ENCODE measurements around the gene MVB12B. TPM values are rescaled to one million over a fixed set of nuclear protein-coding genes. Genes with fewer than 3 reads are reported as not detected.

The MVB12B gene
- total and polyA plus RNA-seq, 2 of the 13 experiments (the other 11 are each of a cell fraction or from before 2014, with no cell fraction given): 12.1 to 30.1 TPM

DNA sequence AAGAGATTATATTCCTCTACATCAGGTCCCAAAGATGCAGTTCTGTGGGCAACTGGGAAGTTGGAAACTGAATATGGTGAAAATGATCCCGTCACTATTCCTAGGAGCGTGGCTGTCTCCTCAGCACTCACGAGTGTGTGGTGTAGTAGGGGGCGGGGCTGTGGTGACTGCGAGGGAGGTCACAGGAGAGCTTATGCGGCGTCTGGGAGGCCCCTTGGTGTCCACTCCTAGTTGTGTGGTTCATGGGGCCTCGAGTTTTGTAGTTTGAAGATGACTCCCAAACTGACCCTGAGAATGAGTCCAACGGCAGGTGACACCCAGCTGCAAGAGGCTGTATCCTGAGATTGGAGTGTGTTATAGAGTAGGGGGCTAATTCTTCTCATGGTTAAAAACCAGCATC is 68.2 kb downstream of the MVB12B start:
- CTCF ChIA-PET (ENCODE audit: low intra/inter-chr PET ratio, low total read pairs): interaction anchor here (1.5 kb wide), 1 partner anchor 93 kb away, joined by 4 read pairs; no protein-coding TSS in a partner anchor
- Histone ChIP-seq H3K27me3 (ENCODE audit: control insufficient read depth in 1 of 2, insufficient read depth in 2 of 2, low read length in 2 of 2) (no peaks in the 10 kb centered on the region), H2AFZ (ENCODE audit: low read length) (no peak overlapping the region), H3K79me2 (ENCODE audit: insufficient read depth, low read length) (no peaks in the 10 kb centered on the region), H3K27ac (ENCODE audit: extremely low read length, insufficient read depth, low read length) (no peak overlapping the region), H4K20me1 (ENCODE audit: insufficient read depth, low read length) (0 out of 2 replicates have a peak, but pooled peaks cover 3% of the 10 kb centered on the region), H3K36me3 (replicated peaks in 1 of 2; ENCODE audit: control insufficient read depth in 1 of 2, insufficient read depth in 2 of 2, low read length in 2 of 2) (peaks cover 27 to 83% of the 10 kb centered on the region in 2 experiments; a peak in 4 of 5 replicates), H3K4me3 (replicated peaks in 1 of 3; ENCODE audit: insufficient read depth in 1 of 3, low read depth in 2 of 3, low read length in 3 of 3) (no peak overlapping the region), H3K4me1 (ENCODE audit: insufficient read depth, low read length) (no peaks in the 10 kb centered on the region), H3K9ac (ENCODE audit: insufficient read depth, low read depth, low read length) (no peak overlapping the region), H3K9me3 (ENCODE audit: low read length) (no peaks in the 10 kb centered on the region), H3K4me2 (ENCODE audit: low read depth, low read length) (no peak overlapping the region)
- no peak for DNase-seq (ENCODE audit: low spot score)
- no peak for ATAC-seq
- FAIRE-seq: no peak
- POLR2A ChIA-PET: no interaction called here
- intact Hi-C loops (cut with micrococcal nuclease; ENCODE audit: unreplicated experiment) (loop anchor here (5.0 kb wide), 1 partner anchor 513 kb away; no protein-coding TSS in a partner anchor), in situ Hi-C loops (cut with HindIII; ENCODE audit: extremely low pct_ligation_motif_present, low pct_unique_long_range_greater_than_20kb) (loop anchor here (5.0 to 10.0 kb wide), 2 partner anchors 93 to 990 kb away; no protein-coding TSS in a partner anchor)
- no peak for TF ChIP-seq ZSCAN12 (CRISPR knock-in tag; IDR thresholded peaks at IDR 0.05)
- peak; percentile 55 for TF ChIP-seq RBM22 (optimal IDR thresholded peaks at IDR 0.05; ENCODE audit: low read length)
- 99% methylated on average over 7 of the region's 9 CpGs for WGBS (ENCODE audit: low lambda C conversion rate)
- no TSS peak for BruUV-seq (replicated peaks)

DNA sequence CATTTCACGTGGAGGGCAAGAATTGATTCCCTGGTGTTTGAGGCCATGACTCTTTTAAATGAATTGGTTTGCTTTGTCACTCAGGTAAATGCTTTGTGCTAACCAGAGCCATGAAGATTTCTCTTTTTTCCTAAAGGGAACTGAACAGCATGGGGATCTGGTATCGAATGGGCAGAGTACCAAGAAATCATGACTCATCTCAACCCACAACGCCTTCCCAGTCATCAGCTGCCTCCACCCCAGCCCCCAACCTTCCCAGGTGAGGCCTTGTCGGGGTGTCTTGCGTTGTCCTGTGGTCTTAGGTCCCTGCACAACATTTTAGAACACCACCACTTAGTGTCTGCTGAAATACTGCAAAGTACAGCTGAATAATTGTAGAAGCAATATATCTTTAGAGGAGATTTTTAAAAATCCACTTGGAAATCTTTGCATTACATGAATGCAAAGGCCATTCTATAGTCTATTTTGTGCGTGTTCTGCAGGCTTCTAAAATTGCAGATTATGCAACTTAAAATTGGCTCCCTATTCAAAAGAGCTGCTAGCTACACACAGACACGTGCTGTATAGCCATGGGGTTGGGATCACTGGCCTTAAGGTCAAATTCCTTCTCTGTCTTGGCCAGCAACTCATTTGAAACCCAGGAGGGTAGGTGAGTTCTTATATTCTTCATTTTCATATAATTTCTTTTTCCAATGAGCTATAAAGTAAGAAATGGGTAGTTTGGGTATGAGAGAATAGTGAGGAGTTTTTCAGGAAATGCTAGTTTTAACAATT is 69.0 kb downstream of the MVB12B start:
- no peak for TF ChIP-seq ZNF75D (CRISPR knock-in tag; IDR thresholded peaks at IDR 0.05; ENCODE audit: borderline replicate concordance)
- TF ChIP-seq, protein P1, sequence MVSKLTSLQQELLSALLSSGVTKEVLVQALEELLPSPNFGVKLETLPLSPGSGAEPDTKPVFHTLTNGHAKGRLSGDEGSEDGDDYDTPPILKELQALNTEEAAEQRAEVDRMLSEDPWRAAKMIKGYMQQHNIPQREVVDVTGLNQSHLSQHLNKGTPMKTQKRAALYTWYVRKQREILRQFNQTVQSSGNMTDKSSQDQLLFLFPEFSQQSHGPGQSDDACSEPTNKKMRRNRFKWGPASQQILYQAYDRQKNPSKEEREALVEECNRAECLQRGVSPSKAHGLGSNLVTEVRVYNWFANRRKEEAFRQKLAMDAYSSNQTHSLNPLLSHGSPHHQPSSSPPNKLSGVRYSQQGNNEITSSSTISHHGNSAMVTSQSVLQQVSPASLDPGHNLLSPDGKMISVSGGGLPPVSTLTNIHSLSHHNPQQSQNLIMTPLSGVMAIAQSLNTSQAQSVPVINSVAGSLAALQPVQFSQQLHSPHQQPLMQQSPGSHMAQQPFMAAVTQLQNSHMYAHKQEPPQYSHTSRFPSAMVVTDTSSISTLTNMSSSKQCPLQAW (CRISPR knock-in tag; IDR thresholded peaks at IDR 0.05): no peak
- no peak for TF ChIP-seq KLF11 (CRISPR knock-in tag; IDR thresholded peaks at IDR 0.05)
- Histone ChIP-seq H3K4me2 (ENCODE audit: low read depth, low read length) (no peak overlapping the region), H3K79me2 (ENCODE audit: insufficient read depth, low read length) (no peaks in the 10 kb centered on the region), H2AFZ (ENCODE audit: low read length) (no peak overlapping the region), H3K4me3 (replicated peaks in 1 of 3; ENCODE audit: insufficient read depth in 1 of 3, low read depth in 2 of 3, low read length in 3 of 3) (no peak overlapping the region), H3K36me3 (replicated peaks in 1 of 2; ENCODE audit: control insufficient read depth in 1 of 2, insufficient read depth in 2 of 2, low read length in 2 of 2) (peaks cover 28 to 84% of the 10 kb centered on the region in 2 experiments; a peak in 4 of 5 replicates), H3K27ac (ENCODE audit: extremely low read length, insufficient read depth, low read length) (no peak overlapping the region), H3K27me3 (ENCODE audit: control insufficient read depth in 1 of 2, insufficient read depth in 2 of 2, low read length in 2 of 2) (no peaks in the 10 kb centered on the region), H4K20me1 (ENCODE audit: insufficient read depth, low read length) (0 out of 2 replicates have a peak, but pooled peaks cover 3% of the 10 kb centered on the region), H3K9ac (ENCODE audit: insufficient read depth, low read depth, low read length) (no peak overlapping the region), H3K9me3 (ENCODE audit: low read length) (no peaks in the 10 kb centered on the region), H3K4me1 (ENCODE audit: insufficient read depth, low read length) (no peaks in the 10 kb centered on the region)
- no TSS peak for BruUV-seq (replicated peaks)
- ATAC-seq (no peak), FAIRE-seq (no peak), DNase-seq (ENCODE audit: low spot score) (no peak)
- intact Hi-C loops (cut with micrococcal nuclease; ENCODE audit: unreplicated experiment) (loop anchor here (5.0 kb wide), 1 partner anchor 513 kb away; no protein-coding TSS in a partner anchor), in situ Hi-C loops (cut with HindIII; ENCODE audit: extremely low pct_ligation_motif_present, low pct_unique_long_range_greater_than_20kb) (loop anchor here (5.0 to 10.0 kb wide), 2 partner anchors 93 to 991 kb away; no protein-coding TSS in a partner anchor)
- CTCF ChIA-PET (ENCODE audit: low intra/inter-chr PET ratio, low total read pairs): no interaction called here
- 93% methylated on average over 7 of the region's 7 CpGs for WGBS (ENCODE audit: low lambda C conversion rate)
- POLR2A ChIA-PET: no interaction called here
